ENCODE measurements around the gene STAT1.

DNA sequence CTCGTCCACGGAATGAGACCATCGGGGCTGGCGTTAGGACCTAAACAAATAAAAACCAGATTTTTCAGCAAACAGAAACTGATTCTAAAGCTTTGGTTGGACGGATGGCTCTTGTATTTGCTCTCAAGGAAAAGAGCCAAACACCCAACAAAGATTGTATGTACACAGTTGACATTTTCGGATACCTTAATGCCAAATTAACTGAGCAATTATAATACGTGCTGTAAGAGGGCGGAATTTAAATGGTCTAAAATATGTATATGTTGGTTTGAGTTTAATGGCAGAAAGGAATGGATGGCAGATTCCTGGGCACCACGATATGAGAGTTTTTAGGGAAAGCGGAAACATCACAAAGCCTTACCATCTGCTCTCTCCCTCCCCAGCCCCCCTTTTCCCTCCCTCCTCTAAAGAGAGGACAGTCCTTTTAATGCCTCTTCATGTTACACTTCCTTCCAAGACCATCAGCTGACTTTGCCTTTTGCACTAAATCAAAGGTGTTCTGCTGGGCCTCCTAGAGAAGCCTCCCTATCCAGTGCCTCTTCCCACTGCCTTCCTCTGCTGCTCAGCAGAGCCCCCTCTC is 33.3 kb downstream of the STAT1 start:
- TF ChIP-seq EGR1 (IDR thresholded peaks at IDR 0.05; ENCODE audit: borderline replicate concordance in 1 of 2, low read depth in 2 of 2, low read length in 2 of 2) (no peak), TCF7 (IDR thresholded peaks at IDR 0.05; ENCODE audit: borderline replicate concordance) (no peak), WRNIP1 (IDR thresholded peaks at IDR 0.05; ENCODE audit: borderline replicate concordance, low read depth, low read length) (no peak), SMAD1 (IDR thresholded peaks at IDR 0.05; ENCODE audit: low read depth, partially characterized antibody) (no peak), EP300 (IDR thresholded peaks at IDR 0.05; ENCODE audit: borderline replicate concordance in 1 of 2, control insufficient read depth in 1 of 2, low read depth in 2 of 2, low read length in 2 of 2) (no peak), PAX8 (IDR thresholded peaks at IDR 0.05) (no peak), CHD4 (IDR thresholded peaks at IDR 0.05) (no peak), ESRRA (IDR thresholded peaks at IDR 0.05; ENCODE audit: low read length) (no peak)
- TF ChIP-seq, protein P1, sequence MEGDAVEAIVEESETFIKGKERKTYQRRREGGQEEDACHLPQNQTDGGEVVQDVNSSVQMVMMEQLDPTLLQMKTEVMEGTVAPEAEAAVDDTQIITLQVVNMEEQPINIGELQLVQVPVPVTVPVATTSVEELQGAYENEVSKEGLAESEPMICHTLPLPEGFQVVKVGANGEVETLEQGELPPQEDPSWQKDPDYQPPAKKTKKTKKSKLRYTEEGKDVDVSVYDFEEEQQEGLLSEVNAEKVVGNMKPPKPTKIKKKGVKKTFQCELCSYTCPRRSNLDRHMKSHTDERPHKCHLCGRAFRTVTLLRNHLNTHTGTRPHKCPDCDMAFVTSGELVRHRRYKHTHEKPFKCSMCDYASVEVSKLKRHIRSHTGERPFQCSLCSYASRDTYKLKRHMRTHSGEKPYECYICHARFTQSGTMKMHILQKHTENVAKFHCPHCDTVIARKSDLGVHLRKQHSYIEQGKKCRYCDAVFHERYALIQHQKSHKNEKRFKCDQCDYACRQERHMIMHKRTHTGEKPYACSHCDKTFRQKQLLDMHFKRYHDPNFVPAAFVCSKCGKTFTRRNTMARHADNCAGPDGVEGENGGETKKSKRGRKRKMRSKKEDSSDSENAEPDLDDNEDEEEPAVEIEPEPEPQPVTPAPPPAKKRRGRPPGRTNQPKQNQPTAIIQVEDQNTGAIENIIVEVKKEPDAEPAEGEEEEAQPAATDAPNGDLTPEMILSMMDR (IDR thresholded peaks at IDR 0.05 in 2 of 3, conservative IDR thresholded peaks at IDR 0.05 in 1 of 3; ENCODE audit: control insufficient read depth in 2 of 3, extremely low read depth in 1 of 3, insufficient read depth in 1 of 3, low read depth in 3 of 3, low read length in 3 of 3) = no peak
- TF ChIP-seq, protein P2, sequence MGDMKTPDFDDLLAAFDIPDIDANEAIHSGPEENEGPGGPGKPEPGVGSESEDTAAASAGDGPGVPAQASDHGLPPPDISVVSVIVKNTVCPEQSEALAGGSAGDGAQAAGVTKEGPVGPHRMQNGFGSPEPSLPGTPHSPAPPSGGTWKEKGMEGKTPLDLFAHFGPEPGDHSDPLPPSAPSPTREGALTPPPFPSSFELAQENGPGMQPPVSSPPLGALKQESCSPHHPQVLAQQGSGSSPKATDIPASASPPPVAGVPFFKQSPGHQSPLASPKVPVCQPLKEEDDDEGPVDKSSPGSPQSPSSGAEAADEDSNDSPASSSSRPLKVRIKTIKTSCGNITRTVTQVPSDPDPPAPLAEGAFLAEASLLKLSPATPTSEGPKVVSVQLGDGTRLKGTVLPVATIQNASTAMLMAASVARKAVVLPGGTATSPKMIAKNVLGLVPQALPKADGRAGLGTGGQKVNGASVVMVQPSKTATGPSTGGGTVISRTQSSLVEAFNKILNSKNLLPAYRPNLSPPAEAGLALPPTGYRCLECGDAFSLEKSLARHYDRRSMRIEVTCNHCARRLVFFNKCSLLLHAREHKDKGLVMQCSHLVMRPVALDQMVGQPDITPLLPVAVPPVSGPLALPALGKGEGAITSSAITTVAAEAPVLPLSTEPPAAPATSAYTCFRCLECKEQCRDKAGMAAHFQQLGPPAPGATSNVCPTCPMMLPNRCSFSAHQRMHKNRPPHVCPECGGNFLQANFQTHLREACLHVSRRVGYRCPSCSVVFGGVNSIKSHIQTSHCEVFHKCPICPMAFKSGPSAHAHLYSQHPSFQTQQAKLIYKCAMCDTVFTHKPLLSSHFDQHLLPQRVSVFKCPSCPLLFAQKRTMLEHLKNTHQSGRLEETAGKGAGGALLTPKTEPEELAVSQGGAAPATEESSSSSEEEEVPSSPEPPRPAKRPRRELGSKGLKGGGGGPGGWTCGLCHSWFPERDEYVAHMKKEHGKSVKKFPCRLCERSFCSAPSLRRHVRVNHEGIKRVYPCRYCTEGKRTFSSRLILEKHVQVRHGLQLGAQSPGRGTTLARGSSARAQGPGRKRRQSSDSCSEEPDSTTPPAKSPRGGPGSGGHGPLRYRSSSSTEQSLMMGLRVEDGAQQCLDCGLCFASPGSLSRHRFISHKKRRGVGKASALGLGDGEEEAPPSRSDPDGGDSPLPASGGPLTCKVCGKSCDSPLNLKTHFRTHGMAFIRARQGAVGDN (IDR thresholded peaks at IDR 0.05) = no peak

Measured in GM12878 (cell line).